GM12872 (cell line): ENCODE results near the gene KXD1.

Experiments used
- CTCF ChIP-seq: IDR thresholded peaks from 3 replicates; pipeline ENCODE4 v1.5.1; 2011; ENCODE audit warnings: low read depth, mild to moderate bottlenecking, low read length, moderate library complexity; ENCODE audit not compliant: insufficient read depth

KXD1 gene

GRCh38 chr19:18526316-18526715, 31.4 kb upstream of the KXD1 start:
- TF ChIP-seq CTCF: no peak

GRCh38 chr19:18529782-18530181, 27.9 kb upstream of the KXD1 start:
- no peak for TF ChIP-seq CTCF

GRCh38 chr19:18531485-18531884, 26.2 kb upstream of the KXD1 start:
- TF ChIP-seq CTCF: no peak

GRCh38 chr19:18532168-18532890, 25.3 kb upstream of the KXD1 start:
- no peak for TF ChIP-seq CTCF

GRCh38 chr19:18533058-18533457, 24.6 kb upstream of the KXD1 start:
- TF ChIP-seq CTCF: no peak

- TF ChIP-seq CTCF: no peak
These were observed 21.2 kb upstream of the KXD1 start for GRCh38 chr19:18536475-18536874.

GRCh38 chr19:18537431-18537830, 20.2 kb upstream of the KXD1 start:
- no peak for TF ChIP-seq CTCF

GRCh38 chr19:18538115-18538514, 19.6 kb upstream of the KXD1 start:
- no peak for TF ChIP-seq CTCF
